NCI-H774 (cell line): Measurements from ENCODE around the gene SLCO1A2.

Experiments
- DNase-seq: peaks from one replicate; lab custom pipeline; 2025; lab: John Stamatoyannopoulos, UW

Gene SLCO1A2

DNA sequence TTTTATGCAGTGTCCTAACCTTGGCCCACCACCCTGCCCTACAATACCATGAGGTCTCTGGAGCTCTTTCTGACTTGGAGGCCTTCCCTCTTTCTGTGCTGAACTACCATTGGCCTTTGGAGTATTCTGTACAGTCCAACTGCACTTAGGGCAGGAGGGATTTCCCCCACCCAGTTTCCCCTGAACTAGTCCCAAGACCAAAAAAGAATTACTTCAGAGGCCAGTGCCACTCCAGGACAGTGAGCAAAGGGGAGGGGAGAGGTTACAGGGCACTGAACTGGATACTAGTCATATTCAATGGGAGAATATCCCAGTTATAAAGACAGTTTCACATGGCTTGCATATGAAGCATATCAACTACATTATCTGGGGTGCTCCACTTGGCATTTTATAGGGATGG, 6.1 kb downstream of the SLCO1A2 start:
- DNase-seq: no peak

DNA sequence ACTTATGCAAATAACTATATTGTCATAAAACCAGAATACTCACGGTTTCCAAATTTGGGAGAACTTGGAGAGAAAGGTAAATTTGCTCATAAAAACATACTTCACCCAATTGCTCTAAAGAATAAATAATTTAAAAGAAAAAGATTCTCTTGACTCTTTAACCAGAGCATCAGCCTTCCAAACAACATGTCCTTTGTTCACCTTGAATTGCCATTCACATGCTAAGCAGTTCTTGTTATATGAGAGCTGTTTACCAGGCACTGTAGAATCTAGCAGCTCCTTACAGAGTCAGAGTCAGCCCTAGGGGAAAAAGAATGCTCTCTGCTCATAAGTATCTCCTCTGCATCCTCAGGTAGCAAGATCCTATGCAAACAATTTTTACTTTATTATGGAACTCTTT, 10.2 kb downstream of the SLCO1A2 start:
- DNase-seq: no peak

DNA sequence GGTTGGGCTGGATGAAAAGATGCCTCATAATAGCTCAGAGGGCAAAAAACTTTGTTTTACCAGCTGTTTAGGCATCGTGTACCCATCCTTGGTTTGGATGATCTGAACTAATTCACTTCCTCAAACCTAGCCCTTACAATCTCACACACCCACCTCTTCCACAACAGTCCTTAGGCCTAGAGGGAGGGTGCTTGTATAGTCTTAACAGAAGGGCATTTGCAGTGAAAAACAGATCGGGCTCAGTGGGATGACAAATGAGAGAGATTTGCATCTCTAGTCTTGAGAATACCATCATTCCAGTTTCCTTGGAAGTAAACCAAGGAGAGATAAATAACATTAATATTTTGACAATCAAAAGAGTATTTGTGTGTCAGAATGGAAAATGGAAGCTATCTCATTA, 11.0 kb downstream of the SLCO1A2 start:
- DNase-seq: no peak

DNA sequence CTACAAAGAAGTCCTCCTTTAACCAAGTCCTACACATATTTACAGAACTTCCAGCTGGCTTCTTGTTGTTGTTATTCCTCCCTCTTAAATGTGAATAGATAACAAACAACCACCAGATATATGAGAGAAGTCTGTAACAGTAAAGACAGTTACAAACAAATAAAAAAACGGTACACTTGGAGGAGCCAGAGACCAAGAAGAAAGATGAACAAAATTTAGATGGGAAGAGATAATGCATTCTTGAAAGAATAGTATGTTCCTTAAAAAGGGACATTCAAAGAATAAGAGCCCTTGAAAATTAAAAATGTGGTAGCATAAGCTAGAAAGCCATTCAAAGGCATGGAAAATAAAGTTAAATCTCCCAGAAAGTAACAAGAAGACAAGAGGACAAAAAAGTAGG, 25.9 kb downstream of the SLCO1A2 start:
- DNase-seq: no peak

DNA sequence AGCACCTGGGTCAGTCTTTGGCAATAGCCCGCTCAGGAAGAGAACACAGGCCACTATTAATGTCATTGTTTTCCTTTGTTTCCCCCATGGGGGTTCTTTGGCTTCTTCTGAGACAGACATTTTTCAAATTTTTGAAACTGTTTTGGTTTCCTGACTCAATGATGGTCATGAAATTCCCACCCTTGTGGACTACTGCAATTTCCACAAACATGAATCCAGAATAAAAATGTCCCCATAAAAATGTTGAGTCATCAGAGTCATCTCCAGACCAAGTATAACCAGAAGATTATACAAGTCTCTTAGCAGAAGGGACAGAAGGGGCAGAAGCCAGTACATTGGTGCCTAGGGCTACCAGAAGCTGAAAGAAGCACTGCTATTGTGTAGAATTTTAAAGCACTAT, 29.1 kb downstream of the SLCO1A2 start:
- no peak for DNase-seq

DNA sequence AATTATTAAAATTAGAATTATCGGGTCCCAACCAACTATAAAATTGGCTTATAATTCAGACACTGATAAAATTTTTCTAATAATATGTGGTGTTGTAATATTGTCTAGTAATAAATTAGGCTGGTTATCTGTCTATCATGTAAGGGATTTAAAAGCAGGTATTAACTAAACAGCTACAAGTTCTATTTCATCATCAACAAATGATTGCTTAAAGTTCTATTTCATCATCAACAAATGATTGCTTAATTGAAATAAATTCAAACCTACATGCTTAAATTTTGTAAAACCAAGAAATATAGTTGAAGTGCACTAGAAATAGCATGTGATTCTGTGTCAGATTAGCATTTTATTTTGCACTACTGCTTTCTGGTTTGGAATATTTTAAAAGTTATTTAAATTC, 34.1 kb downstream of the SLCO1A2 start:
- DNase-seq: no peak

DNA sequence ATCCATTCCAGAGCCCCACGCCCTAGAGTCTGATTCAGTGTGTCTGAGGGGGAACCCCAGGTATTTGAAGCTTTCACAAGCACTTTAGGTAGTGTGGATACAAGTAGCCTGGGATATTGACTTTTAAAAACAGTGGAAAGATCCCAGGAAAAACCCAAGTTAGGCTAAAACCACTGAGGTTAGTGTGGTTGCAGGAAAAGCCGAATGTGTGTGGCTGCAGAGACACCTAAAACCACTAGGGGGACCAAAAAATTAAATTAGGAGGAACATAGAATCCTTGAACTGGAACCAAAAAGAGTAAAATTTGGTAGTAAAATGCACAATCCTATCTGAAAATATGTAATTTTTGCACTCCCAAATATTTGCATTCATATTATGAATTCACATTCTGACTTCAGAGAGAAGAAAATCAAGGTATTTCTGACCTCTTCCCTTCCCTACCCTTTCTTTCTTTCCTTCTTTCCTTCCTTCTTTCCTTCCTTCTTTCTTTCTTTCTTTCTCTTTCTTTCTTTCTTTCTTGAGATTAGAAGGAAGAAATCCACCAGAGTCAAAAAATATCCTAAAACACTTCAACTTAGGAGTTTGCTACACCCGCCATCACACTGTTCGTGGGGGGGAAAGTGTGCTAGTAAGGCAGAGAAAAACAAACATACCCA, 37.8 kb downstream of the SLCO1A2 start:
- no peak for DNase-seq

DNA sequence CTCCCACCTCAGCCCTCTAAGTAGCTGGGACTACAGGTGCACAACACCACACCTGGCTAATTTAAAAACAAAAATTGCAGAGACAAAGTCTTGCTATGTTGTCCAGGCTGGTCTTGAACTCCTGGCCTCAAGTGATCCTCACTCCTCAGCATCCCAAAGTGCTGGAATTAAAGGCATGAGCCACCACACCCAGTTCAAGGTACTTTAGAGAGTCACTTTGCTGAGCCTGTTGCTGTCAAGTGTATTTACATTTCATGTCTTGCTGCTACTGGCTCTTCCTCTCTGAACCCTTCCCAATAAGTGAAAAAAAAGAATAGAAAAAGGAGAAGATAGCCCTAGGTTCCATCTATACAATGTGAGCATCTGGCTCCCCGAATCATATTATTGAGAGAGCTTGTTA, 38.4 kb downstream of the SLCO1A2 start:
- DNase-seq: no peak

DNA sequence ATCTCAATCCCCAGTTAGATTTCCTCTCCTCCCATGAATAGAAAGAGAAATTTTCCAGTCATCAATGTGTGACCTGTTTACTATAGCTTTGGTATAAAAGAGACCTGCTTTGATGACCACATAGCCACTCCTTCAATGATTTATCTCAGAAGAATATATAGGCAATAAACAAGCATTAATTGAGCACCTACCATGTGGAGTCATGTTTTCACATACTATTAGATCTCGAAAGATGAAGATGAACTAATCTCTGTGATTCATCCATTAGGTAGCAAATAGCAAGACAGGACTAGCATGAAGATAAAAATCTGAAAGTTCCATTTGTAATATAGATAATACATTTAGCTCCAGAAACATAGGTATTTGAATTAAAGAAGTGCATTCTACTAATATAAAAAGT, 40.5 kb downstream of the SLCO1A2 start:
- no peak for DNase-seq

DNA sequence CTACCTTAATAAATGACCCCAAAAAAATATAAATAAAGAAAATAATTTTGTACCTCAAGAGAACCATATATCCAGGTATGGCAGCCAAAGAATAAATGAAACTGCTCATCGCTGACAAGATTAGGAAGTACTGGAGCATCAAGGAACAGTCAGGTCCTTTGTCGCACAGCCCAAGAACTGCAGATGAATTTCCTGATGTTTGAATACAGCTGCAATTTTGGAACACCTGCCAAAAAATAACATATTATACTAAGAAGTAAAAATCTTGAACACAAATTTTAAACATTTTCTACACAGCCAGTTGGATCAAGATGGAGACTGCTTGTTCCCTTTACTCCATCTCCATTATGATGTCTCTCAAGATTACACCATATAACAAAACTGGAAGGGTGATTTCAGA, 42.6 kb downstream of the SLCO1A2 start:
- DNase-seq: no peak

DNA sequence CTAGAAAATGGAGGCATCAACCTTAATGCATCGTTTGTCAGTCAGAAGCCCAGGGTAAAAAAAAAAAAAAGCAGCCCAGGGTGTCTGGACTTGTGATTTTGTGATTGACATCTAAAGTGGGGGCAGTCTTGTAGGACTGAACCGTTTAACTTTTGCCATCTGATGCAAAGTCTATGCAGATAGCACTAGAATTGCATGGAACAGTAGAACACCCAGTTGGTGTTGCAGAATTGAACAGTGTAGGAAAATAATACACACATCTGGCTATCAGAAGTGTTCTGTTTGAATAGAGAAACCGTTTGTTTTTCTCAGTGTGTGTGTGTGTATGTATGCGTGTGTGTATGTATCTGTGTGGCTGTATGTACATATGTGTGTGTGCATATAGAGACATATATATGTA, 45.0 kb downstream of the SLCO1A2 start:
- DNase-seq: no peak

DNA sequence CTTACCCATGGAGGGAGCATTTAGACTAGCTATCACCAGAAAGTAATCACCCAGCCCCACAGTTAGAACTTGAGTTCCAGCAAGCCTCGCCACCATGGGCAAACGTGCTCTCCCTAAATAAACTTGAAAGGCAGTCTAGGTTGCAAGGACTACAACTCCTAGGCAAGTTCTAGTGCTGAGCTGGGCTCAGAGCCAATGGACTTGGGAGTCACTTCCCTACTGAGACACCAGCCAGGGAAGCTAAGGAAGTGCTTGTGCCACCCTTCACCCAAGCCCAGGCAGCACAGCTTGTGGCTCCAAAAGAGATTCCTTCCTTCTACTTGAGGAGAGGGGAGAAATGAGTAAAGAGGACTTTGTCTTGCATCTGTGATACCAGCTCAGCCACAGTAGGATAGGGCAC, 57.9 kb downstream of the SLCO1A2 start:
- DNase-seq: no peak

DNA sequence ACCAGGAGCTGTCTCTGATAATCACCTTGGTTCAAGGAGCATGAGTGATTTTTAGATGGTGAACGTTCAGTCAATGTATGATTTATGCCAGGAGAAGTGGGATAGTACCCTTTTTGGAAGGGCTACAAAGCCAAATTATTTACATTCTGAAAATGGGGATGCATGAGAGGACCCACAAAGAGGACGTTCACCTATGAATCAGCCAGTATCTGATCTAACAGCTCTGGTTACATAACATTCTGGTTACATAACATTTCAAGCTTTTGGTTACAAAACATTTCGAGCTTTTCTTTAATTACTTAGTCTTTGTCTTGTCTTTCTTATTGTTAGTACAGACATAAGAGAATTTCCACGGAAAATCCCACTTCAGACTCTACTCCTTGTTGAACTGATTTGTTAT, 68.8 kb downstream of the SLCO1A2 start:
- DNase-seq: no peak

DNA sequence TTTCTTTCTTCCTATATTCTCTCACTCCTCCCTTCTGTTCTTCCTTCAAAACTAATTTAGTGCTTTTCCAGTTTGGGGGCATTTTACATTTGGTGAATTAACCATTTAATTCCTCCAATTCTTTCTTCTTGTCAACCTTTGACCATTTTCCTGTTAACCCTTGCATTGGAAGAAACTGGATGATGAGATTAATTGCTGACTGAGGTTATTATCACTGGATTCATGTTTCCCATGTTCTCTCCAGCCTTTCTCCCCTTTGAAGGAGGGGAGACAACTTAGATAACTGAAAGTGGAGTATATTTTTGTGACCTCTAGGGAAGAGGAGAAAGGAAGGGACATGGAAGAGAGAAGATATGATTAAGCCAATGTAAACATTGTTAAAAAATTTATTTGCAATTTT, 70.5 kb downstream of the SLCO1A2 start:
- no peak for DNase-seq

DNA sequence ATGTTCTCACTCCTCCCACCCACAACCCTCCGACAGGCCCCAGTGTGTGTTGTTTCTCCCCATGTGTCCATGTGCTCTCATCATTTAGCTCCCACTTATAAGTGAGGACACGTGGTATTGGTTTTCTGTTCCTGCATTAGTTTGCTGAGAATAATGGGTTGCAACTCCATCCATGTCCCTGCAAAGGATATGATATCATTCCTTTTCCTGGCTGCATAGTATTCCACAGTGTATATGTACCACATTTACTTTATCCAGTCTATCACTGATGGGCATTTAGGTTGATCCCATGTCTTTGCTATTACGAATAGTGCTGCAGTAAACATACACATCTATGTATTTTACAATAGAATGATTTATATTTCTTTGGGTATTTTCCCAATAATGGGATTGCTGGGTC, 77.5 kb downstream of the SLCO1A2 start:
- DNase-seq: no peak

DNA sequence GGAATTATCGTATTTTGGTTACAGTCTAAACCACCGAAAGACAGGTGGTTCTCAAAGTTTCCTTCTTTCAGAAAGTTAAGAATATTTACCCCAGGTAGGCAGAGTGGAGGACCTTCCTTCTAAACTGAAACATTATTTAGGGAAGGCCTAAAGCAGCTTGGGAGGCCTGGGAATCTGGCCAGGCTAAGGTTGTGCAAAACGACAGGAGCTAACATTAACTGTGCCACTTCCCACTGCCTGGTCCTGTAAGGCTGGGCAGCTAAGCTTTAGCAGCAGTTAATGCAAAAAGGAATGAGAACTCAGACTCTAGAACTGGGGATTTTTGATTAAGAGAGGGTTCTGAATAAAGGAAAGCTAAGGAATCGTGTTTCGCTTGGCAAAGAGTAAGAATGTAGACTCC, 82.6 kb downstream of the SLCO1A2 start:
- no peak for DNase-seq

DNA sequence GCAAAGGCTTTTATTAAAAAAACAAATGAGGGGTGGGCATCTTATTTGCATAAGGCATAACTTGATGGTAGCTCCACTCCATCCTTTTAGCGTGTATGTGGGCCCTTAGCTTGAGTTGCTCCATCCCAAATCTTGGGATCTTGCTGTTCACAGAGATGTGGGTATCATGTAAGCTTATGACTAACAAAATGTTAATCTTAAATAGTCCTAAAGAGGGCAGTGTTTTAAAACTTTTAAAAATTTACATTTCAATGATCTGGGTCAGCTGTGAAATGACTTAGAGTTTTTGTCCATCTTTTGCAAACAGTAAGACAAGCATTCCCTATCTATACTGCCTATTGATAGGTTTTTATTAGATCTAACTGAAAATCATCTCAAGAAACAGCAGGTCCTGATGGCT, 86.0 kb downstream of the SLCO1A2 start:
- peak; percentile 3 for DNase-seq

DNA sequence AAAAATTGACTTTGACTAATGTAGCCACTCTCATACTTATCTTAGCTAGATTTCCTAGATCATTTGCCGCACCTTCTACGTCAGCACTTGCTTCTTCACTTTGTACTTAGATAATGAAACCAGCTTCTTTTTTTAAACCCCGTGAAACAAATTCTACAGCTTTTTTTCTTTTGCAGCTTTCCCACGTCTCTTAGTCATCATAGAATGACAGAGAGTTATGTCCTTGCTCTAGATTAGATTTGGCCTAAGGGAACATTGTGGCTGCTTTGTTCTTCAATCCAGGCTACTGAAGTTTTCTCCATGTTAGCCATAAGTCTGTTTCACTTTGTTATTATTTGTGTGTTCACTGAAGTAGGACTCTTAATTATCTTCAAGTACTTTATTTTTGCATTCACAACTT, 94.9 kb downstream of the SLCO1A2 start:
- DNase-seq: no peak

DNA sequence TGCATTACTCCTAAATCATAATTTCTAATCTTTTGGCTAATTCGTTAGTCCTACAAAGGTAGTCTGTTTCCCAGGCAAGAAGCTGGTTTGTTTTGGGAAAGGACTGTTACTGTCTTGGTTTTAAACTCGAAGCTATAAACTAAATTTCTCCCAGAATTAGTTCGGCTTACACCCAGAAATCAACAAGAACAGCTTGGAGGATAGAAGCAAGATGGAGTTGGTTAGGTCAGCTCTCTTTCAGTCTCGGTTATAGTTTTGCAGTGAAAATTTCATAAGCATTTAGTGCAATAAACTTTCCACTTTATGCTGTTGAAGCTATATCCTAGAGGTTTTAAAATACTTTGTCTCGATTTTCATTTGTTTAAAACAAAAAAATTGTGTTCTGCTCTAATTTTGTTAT, 100.3 kb downstream of the SLCO1A2 start:
- no peak for DNase-seq

DNA sequence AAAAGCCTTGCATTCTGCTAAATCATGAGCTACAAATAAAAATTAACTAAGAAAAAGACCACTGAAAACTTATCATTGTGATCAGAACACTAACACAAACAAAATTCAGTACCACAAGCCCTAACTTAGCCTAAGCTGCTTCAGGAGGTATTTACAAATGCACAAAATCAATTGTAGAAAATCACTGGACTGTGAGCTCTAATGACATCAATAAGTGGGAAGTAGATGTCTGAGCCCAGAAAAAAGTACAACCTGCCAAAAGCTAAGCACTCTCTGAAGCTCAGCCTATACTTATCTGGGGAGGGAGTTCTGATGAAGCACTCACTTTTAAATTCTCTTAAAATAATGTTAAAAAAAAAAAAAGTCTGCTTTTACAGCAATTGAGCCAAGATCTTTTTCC, 110.8 kb downstream of the SLCO1A2 start:
- DNase-seq: peak; percentile 29

DNA sequence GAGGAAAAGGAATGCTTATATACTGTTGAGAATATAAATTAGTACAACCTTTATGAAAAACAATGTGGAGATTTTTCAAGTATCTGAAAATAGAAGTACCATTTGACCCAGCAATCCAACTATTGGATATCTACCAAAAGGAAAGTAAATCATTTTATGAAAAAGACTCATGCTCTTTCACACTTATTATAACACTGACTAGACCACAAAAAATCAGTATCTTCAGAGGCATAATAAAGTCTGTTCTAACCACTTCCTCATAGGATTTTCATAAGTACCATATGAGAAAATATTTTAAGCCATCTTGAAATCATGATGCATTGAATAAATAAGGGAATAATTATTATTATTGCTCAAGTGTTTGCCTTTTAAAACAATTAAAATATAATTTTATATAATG, 112.9 kb downstream of the SLCO1A2 start:
- DNase-seq: no peak

DNA sequence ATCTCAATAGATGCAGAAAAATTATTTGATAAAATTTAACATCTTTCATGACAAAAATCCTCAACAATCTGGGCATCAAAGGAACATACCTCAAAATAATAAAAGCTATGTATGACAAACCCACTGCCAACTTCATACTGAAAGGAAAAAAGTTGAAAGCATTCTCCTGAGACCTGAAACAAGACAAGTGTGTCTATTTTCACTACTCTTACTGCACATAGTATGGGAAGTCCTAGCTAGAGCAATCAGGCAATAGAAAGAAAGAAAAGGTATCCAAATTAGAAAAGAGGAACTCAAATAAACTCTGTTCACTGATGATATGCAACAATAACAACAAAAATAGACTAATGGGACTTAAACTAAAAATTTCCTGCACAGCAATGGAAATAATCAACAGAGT, 113.6 kb downstream of the SLCO1A2 start:
- no peak for DNase-seq

DNA sequence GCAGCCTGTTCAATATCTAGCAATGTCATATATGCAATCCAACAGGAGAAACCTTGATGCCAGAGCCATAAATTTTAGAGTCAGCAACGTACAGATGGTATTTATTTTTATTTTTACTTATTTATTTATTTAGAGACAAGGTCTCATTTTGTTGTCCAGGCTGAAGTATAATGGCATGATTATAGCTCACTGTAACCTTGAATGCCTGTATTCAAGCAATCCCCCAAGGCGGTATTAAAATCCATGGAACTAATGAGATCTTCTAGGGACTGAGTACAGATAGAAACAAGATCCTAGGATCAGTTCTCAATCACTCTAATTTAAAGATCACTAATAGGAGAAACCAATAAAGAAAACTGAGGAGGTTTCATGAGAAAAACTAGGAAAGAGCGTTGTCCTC, 114.5 kb downstream of the SLCO1A2 start:
- DNase-seq: no peak

DNA sequence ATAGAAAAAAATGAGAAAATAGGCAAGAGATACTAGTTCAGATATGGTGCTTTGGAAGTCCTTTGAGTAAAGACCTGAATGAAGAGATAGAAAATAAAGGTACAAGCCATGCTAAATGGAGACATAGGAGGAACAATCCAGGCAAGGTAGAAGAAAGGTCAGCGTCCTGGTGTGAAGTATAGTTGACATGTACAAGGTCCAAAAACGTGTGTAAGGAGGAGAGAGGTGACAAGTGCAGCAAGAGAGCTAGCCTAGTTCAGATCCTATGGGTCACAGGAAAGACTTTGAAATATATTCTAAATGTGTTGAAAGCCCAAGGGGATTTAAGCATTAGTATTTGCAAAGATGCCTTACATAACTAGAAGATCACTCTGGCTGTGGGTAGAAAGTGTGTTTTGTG, 115.5 kb downstream of the SLCO1A2 start:
- DNase-seq: no peak
